Measurements from ENCODE around the gene EXOSC2.

The EXOSC2 gene

DNA sequence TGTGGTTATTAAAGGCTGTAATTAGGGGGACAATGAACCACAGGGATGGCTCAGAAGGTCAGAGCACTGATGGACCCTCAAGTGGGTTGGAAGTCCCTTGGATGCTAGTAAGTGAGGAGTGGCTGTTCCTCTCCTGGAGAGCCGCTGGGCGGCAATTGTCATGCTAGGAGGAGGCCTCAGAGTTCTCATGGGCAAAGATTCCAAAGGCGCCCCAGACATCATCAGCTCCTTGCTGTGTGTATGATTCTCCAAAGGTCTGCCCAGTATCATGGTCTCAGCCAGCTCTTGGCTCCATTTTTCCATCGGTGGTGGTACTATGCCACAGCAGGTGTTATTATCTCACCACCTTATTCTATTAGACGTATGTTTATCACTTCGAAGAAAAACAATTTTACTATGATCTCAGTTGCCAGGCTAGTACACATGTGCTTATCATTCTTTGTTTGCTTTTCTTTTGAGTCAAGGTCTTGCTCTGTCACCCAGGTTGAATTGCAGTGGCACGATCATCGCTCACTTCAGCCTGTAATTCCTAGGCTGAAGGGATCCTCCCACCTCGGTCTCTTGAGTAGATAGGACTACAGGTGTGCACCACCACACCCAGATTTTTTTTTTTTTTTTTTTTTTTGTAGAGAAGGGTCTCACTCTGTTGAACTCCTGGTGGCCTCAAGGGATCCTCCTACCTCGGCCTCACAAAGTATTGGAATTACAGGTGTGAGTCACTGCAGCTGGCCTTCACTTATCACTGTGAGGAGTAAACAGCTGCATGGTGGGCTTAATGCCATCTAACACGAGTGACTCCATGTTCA is 46.8 kb downstream of the EXOSC2 start:
- DNase-seq, result no peak

DNA sequence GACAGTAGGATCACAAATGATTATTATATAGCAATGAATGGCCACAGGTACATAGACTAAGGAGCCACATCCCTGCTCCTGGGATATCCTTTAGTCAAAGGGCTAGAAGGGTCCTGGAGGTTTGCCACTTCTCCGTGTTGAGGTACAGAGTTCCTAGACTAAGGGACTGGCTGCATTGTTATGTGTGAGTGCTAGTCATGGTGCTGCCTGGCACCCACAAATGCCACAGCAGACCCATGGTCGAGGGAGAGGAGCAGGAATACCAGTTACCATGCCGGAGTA is 47.4 kb downstream of the EXOSC2 start:
- DNase-seq, result no peak

DNA sequence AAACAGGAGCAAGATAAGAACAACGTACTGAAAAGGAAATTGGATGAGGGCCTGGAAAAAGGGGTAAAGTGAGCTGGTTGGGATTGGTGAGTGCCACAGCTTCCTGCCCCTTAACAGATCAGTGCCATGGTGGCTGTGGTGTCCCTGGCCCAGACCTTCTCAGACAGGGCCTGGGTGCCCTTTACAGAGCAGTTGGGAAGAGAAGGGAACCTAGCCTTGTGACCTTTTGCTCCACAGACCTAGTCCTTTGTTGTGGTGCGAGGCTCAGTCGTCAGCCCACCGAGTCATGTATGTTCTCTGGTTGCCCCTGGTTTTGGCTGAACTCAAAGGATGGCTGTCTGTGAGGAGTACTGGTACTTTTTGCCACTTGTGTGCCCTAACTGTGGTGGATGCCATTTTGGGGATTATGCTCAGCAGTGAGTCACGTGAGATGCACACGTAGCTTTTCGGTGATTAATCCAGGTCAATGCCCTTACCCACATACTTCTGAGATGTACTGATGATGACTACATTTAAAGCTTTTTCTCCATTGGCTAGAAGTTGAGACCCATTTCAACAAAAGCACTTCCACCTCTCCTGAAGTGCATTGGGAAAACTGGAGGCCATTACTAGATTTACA is 48.4 kb downstream of the EXOSC2 start:
- no peak for DNase-seq

DNA sequence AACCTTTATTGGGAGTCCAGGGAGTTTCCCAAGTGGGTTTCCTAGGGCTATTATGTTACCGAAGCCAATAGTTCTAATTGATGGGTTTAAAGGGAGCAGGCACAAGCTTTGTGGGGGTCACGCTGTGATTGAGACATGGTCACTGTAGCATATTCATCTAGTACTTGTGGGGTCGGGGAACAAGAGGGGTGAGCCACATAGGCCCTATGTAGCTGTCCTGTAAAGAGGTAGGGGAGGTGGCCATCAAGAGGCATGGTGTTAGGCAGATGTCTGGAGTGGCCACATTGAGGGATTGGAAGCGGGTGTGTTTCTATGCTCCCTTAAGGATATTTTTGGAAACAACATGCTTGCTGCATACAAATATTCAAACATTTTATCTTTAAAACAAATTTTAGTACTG is 50.1 kb downstream of the EXOSC2 start:
- no peak for DNase-seq

DNA sequence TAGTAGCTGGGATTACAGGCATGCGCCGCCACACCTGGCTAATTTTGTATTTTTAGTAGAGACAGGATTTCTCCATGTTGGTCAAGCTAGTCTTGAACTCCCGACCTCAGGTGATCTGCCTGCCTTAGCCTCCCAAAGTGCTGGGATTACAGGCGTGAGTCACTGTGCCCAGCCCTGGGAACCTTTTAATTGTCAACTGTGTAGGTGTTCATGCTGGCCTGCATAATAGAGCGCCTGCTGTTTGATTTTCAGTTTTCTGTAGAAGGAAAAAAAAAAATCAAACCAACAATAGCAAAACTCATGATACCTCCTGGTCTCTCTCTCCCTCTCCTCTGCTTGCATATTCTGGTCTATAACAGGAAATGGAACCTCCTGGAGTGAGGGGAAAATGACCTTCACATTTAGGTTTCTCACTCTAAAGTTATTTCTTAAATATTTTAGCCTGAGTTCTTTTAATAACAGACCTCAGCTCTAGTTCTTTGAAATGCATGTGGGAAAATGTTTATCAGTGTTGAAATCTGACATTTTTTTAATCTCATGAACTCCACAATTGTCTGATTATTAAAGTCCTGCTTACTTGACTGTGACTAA is 51.7 kb downstream of the EXOSC2 start:
- no peak for DNase-seq

DNA sequence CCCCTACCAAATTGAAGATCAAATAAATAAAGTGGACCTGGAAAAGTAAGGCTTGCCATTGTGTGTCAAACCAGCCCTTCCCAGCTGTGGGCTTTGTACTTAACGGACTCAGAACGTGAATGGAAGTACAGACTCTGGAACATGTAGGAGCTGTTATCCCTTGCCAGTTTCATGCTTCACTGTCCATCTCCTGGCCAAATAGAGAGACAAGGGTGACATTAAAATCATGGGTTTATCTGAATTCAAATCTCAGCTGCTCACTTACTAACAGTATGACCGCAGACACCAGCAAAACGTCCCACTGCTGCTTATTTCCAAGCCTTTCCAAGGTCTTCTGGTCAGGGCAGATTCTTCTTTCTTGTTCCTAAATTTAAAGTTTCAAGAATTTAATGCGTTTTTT is 52.2 kb downstream of the EXOSC2 start:
- DNase-seq, result no peak

DNA sequence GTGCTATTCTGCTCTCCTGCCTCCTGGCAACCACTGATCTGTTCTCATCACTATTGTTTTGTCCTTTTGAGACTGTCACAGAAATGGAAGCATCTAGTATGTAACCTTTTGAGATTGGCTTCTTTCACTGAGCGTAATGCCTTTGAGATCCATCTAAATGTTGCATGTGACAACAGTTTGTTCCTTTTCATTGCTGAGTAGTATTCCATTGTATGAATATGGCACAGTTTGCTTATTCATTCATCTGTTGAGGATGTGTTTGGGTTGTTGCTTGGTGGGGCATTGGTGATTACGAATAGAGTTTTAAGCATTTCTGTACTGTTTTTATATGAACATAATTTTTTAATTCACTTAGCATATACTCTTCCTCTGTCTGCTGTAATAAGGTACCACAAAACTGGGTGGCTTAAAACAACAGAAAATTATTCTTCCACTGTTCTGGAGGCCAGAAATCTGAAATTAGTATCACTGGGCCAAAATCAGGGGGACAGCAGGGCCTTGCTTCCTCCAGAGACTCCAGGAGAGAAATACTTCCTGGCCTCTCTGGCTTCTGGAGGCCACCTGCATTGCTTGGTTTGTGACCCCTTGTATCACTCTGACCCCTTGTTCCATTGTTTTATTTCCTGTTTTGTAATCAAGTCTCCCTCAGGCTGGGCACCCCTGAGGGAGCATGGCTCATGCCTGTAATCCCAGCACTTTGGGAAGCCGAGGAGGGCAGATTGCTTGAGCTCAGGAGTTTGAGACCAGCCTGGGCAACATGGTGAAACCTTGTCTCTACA is 53.0 kb downstream of the EXOSC2 start:
- no peak for DNase-seq

DNA sequence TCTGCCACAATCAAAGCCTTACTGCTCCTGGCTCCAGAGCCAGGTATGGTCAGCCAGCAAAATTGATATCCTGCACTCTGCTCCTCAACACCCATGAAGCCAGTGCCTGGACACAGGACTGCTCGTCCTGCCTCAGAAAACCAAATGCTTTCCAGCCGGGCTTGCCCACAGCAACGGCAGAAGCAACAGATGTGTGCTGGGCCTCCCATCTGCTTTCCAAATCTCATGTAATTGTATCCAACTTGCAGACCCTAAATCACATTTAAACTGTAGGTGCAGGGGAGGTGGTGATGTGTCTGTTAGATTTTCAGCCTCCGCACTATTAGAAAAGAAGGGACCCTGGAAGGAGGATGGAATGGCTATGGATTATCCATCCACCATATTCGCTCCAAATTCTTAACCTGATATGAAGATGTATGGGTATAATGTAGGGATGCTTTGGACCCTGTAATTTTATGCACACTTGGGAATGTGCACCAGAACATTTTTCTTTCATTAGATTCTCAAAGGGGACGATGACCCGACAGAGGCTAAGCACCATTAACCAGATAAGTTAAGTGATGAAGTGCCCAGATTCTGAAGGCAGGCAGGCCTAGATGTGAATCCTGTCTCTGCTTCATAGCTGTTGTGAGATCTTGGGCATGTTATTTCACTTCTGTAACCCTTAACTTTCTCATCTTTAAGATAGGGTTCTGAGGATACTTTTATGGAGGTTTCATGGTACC is 58.2 kb downstream of the EXOSC2 start:
- DNase-seq, result no peak

Data from midbrain (tissue), 1 donor.